Adipocyte (in vitro differentiated cells): ENCODE results near the gene RWDD1.
"Not testable (repeated sequence)": the region's sequence is repeated elsewhere in the genome, so short reads cannot be mapped to it uniquely, and the experiment has no call there.

Experiments used
- DNase-seq: peaks from one replicate; pipeline ENCODE4 v3.0.0-alpha.2; 2015; ENCODE audit warnings: low read depth
- H3K27me3 ChIP-seq: replicated peaks from 2 replicates; pipeline ENCODE4 v1.7.0; 2013; ENCODE audit warnings: mild to moderate bottlenecking, low read length, moderate library complexity; ENCODE audit not compliant: control insufficient read depth, insufficient read depth
- H3K36me3 ChIP-seq: 2 replicates; pipeline ENCODE4 v1.7.0; 2013; ENCODE audit warnings: low read length, mild to moderate bottlenecking, moderate library complexity; ENCODE audit not compliant: control insufficient read depth, insufficient read depth, severe bottlenecking
- H3K4me1 ChIP-seq: 2 replicates; pipeline ENCODE4 v1.7.0; 2013; ENCODE audit warnings: mild to moderate bottlenecking, low read length, moderate library complexity; ENCODE audit not compliant: control insufficient read depth, insufficient read depth
- H3K4me3 ChIP-seq: 2 replicates; pipeline ENCODE4 v1.7.0; 2013; ENCODE audit warnings: mild to moderate bottlenecking, low read length, moderate library complexity
- H3K9ac ChIP-seq: 2 replicates; pipeline ENCODE4 v1.7.0; 2013; ENCODE audit warnings: mild to moderate bottlenecking, low read length, moderate library complexity
- H3K9me3 ChIP-seq: 2 replicates; pipeline ENCODE4 v1.7.0; 2013; ENCODE audit warnings: mild to moderate bottlenecking, low read length, moderate library complexity; ENCODE audit not compliant: control insufficient read depth

Gene RWDD1

DNA sequence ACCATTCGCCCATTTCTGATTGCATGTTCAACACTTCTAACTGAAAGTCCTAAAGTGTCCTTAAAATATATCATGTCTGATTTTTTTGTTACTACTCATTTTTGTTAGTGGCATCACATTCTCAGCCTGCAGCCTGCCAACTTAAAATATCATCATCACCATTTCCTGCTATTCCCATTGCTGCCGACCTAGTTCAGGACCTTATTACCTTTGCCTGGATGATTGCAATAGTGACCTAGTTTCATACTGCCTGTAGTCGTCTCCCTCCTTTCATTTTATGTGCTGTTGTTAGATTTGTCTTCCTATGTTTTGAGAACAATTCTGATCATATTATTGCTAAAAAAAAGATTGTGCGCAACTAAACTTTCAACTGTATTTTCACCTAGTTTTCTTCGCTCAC is 6.2 kb downstream of the RWDD1 start:
- DNase-seq: no peak
- H3K9ac ChIP-seq: no peak overlapping the region
- H3K36me3 ChIP-seq: peaks cover 54% of the 10 kb centered on the region
- no peaks in the 10 kb centered on the region for H3K9me3 ChIP-seq
- peaks cover 22% of the 10 kb centered on the region for H3K4me1 ChIP-seq
- no peak overlapping the region for H3K4me3 ChIP-seq
- H3K27me3 ChIP-seq: no peaks in the 10 kb centered on the region

DNA sequence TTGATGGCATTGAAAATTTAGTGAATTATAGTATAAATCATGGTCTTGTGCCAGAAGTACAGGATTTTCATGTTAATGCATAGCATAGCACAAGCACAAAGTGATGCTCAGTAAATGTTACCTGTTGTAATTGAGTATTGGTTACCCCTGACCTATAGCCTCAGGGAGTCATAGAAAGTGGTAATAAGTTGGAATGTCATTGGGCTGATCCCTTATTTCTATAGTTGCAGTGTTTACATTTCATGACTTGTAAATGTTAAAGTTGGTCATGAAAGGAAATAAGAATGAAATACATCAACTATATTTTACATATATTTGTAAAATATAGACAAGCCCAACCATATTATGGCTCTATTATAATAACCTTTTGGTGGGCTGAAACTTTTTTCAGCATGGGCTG is 7.0 kb downstream of the RWDD1 start:
- Histone ChIP-seq H3K4me1 (peaks cover 14% of the 10 kb centered on the region), H3K36me3 (peaks cover 62% of the 10 kb centered on the region), H3K27me3 (no peaks in the 10 kb centered on the region), H3K9me3 (no peaks in the 10 kb centered on the region), H3K9ac (no peak overlapping the region), H3K4me3 (no peak overlapping the region)
- DNase-seq: no peak

DNA sequence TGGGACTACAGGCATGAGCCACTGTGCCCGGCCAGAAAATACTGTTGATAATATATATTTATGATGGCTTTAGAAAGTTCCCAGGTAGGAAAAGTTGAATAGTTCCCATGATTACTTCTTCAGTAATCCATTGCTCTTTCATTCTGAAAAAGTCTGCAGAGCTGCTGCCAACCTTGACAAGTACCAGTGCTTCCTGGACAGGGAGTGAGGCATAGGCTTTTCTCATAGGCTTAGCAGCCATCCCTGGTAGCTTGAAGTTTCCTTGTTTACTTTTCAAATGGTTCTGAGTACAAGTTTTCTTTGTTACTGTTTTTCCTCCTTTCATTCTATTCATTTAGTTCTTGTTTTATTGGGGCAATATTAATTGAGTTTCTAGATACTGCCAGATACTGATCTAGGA is 7.8 kb downstream of the RWDD1 start:
- Histone ChIP-seq H3K4me3 (no peak overlapping the region), H3K27me3 (no peaks in the 10 kb centered on the region), H3K36me3 (peaks cover 69% of the 10 kb centered on the region), H3K9ac (no peak overlapping the region), H3K9me3 (no peaks in the 10 kb centered on the region), H3K4me1 (peaks cover 12% of the 10 kb centered on the region)
- DNase-seq: no peak

DNA sequence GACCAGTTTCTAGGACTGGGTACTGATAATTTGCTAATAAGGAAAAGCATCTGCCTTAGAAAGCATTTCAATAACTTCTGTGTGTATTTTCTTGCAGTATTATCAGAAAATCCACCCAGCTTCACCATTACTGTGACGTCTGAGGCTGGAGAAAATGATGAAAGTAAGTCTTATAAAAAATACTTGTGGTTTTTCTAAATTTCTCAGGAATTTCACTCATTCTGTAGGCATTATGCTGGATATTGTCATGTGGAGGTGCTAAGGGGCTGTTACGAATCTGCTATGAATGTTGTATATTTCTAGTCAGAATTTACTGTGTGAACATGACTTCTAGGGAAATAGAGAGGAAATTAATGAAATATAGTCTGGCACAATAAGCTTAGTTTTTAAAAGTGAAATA is 8.9 kb downstream of the RWDD1 start:
- H3K4me3 ChIP-seq: no peak overlapping the region
- no peak overlapping the region for H3K9ac ChIP-seq
- peaks cover 74% of the 10 kb centered on the region for H3K36me3 ChIP-seq
- peaks cover 18% of the 10 kb centered on the region for H3K4me1 ChIP-seq
- H3K27me3 ChIP-seq: no peaks in the 10 kb centered on the region
- DNase-seq: peak; percentile 70
- no peaks in the 10 kb centered on the region for H3K9me3 ChIP-seq

DNA sequence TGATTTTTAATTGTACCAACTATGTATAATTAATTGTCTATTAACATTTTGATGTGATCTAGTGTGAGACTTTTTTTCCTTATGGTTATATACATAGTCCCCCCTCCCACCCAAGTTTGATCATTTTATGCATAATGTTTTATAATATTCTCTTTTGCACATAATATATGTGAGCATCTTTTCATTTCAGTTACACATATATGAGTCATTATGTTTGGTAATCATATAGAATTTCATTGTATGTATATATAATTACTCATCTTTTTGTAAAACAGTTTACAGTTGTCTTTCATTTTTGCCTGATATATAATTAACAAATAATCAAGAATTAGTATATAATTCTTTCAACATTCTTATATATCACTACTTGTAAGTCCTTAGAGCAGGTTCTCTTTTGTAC is 15.0 kb downstream of the RWDD1 start:
- Histone ChIP-seq H3K27me3 (no peaks in the 10 kb centered on the region), H3K9ac (no peak overlapping the region), H3K36me3 (peaks cover 92% of the 10 kb centered on the region), H3K4me3 (no peak overlapping the region), H3K4me1 (peaks cover 10% of the 10 kb centered on the region), H3K9me3 (no peaks in the 10 kb centered on the region)
- no peak for DNase-seq

DNA sequence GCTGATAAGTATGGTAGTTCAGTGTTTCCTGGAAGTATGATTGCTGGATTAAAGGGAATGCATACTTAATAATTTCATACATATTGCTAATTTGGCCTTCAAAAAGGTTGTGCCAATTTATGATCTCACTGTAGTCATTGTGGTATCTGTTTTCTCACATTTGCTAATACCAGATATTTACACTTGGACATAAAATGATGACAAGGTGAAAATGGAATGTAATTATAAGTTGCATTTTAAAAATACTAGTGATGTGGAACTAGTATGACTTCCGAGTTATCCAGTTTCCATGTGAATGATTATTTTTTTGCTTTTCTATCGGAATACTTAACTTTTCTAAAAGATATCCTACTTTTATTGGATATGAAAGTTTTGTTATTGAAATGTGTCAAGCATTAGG is 15.4 kb downstream of the RWDD1 start:
- peaks cover 92% of the 10 kb centered on the region for H3K36me3 ChIP-seq
- no peaks in the 10 kb centered on the region for H3K9me3 ChIP-seq
- peaks cover 10% of the 10 kb centered on the region for H3K4me1 ChIP-seq
- H3K27me3 ChIP-seq: no peaks in the 10 kb centered on the region
- H3K9ac ChIP-seq: no peak overlapping the region
- DNase-seq: no peak
- H3K4me3 ChIP-seq: no peak overlapping the region

DNA sequence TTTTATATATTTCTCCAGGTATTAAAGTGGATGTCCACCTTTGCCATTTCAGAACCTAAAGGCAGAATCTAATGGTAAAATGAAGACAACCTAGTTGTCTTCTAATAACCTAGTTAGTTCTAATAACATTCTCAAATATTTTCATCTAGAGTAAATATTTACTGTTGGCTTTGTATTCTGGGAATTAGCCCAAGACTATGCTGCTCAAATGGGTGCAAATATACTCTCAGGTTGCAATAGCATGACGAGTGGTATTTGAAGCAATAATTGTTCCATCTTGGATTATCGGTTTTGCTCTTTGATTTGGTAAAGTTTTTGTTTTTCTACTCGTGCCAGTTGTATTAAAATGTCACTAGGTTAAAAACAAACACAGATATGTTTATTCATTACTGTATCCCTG is 23.9 kb downstream of the RWDD1 start:
- H3K9me3 ChIP-seq: no peaks in the 10 kb centered on the region
- H3K9ac ChIP-seq: no peak overlapping the region
- H3K4me3 ChIP-seq: no peak overlapping the region
- H3K4me1 ChIP-seq: no peaks in the 10 kb centered on the region
- no peaks in the 10 kb centered on the region for H3K27me3 ChIP-seq
- peaks cover 63% of the 10 kb centered on the region for H3K36me3 ChIP-seq
- DNase-seq: no peak

DNA sequence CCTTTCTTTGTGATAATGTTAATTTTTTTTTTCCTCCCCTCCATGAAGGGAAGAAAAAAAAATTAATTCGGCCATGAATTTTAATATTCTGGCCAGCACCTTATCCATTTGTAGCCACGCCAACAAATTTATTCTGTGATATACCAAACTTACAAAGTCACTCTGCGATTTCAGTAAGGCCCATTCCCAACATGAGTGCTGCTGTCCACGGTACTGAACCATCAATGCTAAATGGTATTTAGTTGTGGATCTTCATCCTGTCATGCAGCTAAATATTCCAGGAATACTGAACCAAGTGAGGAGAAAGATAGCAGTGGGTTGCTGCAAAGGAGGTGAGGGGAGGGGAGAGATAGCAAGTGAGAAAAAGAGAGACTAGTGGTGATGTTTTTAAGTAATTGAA is 25.5 kb downstream of the RWDD1 start:
- Histone ChIP-seq H3K9ac (no peak overlapping the region), H3K36me3 (peaks cover 48% of the 10 kb centered on the region), H3K27me3 (no peaks in the 10 kb centered on the region), H3K9me3 (no peaks in the 10 kb centered on the region), H3K4me3 (no peak overlapping the region), H3K4me1 (no peaks in the 10 kb centered on the region)
- DNase-seq: no peak

DNA sequence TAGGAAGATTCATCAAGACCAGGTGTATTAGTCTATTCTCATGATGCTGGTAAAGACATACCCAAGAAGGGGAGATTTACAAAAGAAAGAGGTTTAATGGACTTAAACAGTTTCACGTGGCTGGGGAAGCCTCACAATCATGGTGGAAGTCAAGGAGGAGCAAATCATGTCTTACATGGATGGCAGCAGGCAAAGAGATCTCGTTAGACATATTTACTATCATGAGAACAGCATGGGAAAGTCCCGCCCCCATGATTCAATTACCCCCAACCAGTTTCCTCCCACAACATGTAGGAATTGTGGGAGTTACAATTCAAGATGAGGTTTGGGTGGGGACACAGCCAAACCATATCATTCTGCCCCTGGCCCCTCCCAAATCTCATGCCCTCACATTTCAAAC is 32.6 kb downstream of the RWDD1 start:
- not testable (repeated sequence) for H3K4me1 ChIP-seq, DNase-seq, H3K9ac ChIP-seq, H3K4me3 ChIP-seq, H3K9me3 ChIP-seq, H3K27me3 ChIP-seq
- H3K36me3 ChIP-seq: peaks cover 19% of the 10 kb centered on the region

DNA sequence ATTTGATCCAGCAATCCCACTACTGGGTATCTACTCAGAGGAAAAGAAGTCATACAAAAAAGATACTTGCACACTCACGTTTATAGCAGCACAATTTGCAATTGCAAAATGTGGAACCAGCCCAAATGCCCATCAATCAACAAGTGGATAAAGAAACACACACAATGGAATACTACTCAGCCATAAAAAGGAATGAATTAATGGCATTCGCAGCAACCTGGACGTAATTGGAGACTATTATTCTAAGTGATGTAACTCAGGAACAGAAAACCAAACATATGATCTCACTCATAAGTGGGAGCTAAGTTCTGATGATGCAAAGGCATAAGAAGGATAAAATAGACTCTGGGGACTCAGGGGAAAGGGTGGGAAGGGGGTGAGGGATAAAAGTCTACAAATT is 33.6 kb downstream of the RWDD1 start:
- H3K9ac ChIP-seq, H3K4me3 ChIP-seq, H3K4me1 ChIP-seq, H3K9me3 ChIP-seq, DNase-seq, H3K27me3 ChIP-seq: not testable (repeated sequence)
- H3K36me3 ChIP-seq: peaks cover 19% of the 10 kb centered on the region

DNA sequence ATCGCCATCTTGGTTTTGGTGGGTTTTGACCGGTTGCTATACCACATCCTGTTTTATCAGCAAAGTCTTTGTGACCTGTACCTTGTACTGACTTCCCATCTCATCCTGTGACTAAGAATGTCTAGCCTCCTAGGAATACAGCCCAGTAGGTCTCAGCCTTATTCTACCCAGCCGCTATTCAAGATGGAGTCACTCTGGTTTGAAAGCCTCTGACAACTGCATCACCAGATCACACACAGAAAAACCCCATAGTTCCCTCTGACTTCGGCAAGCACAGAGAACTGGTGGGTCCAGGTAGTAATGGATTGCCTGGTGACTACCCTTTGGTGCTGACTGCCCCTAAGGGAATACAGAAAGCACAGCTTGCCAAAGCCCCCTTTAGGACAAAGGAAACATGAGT is 34.6 kb downstream of the RWDD1 start:
- Histone ChIP-seq H3K4me3 (no peak overlapping the region), H3K36me3 (peaks cover 19% of the 10 kb centered on the region), H3K27me3 (no peaks in the 10 kb centered on the region), H3K4me1 (no peaks in the 10 kb centered on the region), H3K9ac (no peak overlapping the region), H3K9me3 (no peaks in the 10 kb centered on the region)
- DNase-seq: no peak

DNA sequence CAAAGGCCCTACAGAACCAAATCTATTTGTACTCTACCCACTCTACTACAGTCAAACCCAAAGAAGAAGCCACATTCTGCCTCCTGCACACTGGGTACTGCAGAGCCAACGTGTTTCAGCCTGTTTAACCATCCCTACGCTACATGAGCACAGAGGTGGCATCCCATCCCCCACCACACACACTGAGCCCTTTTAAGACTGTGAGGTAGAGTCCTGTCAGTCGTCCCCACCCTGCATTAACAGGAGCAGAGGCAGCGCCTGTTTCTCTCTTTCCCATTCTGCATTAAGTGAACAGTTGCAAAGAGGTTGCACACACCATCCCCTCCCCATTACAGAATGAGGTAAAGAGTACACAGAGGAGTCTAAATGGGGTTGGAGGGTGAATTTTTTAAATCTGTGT is 39.8 kb downstream of the RWDD1 start:
- Histone ChIP-seq H3K9ac (no peak overlapping the region), H3K4me1 (peaks cover 4% of the 10 kb centered on the region), H3K4me3 (no peak overlapping the region), H3K36me3 (peaks cover 5% of the 10 kb centered on the region), H3K27me3 (no peaks in the 10 kb centered on the region), H3K9me3 (no peaks in the 10 kb centered on the region)
- DNase-seq: no peak
